SH-SY5Y (cell line): Measurements from ENCODE around the gene MARCHF7.

Experiments used
- GATA2 ChIP-seq: IDR thresholded peaks from 2 replicates; pipeline ENCODE4 v1.6.1; 2011; ENCODE audit warnings: mild to moderate bottlenecking, low read depth, low read length
- GATA3 ChIP-seq: IDR thresholded peaks from 2 replicates; pipeline ENCODE4 v1.6.1; 2011; ENCODE audit warnings: low read depth, mild to moderate bottlenecking, low read length, moderate library complexity

DNA sequence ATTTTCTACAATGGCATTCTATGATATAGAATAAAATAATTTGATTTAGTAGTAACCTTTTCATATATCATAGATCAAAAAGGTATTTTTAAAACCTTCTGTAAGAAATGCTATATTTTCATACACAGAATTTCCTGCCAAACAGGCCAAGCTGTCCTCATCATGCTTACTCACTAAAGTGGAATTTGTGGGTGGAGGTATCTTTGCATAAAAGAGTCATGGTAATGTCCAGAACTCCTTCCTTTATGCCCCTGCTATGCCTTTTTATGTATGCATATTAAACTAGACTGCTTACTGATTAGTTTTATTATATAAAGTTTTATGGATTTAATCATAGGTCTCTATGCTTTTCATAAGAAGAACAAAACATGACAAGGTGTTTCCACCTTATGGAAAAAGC lies 27.5 kb upstream of the MARCHF7 start:
- TF ChIP-seq GATA3 = no peak
- no peak for TF ChIP-seq GATA2
